HS-5 (cell line): ENCODE results near the gene INO80C.
"Not testable (repeated sequence)": the region's sequence is repeated elsewhere in the genome, so short reads cannot be mapped to it uniquely, and the experiment has no call there.

ENCODE experiments used
- DNase-seq: peaks from one replicate; pipeline ENCODE4 v3.0.0-alpha.2; 2012; ENCODE audit warnings: low read depth

Gene INO80C

GRCh38 chr18:35487525-35487924 is 10.2 kb downstream of the INO80C start:
- DNase-seq = not testable (repeated sequence)

- DNase-seq = no peak
Observed at GRCh38 chr18:35485852-35486251, 11.9 kb downstream of the INO80C start.

- DNase-seq = no peak
Observed at GRCh38 chr18:35484034-35484433, 13.7 kb downstream of the INO80C start.

- no peak for DNase-seq
Observed at GRCh38 chr18:35481960-35482366, 15.8 kb downstream of the INO80C start.

GRCh38 chr18:35479911-35480586 is 17.7 kb downstream of the INO80C start:
- DNase-seq = no peak

- DNase-seq = peak; percentile 75
Observed at GRCh38 chr18:35478520-35479435, 19.0 kb downstream of the INO80C start.

- DNase-seq = no peak
Observed at GRCh38 chr18:35477974-35478373, 19.8 kb downstream of the INO80C start.

- no peak for DNase-seq
Observed at GRCh38 chr18:35477497-35477896, 20.3 kb downstream of the INO80C start.

- no peak for DNase-seq
Observed at GRCh38 chr18:35474884-35475283, 22.9 kb downstream of the INO80C start.

- no peak for DNase-seq
Observed at GRCh38 chr18:35473562-35473961, 24.2 kb downstream of the INO80C start.

GRCh38 chr18:35470435-35470834 is 27.3 kb downstream of the INO80C start:
- no peak for DNase-seq

GRCh38 chr18:35469725-35470124 is 28.0 kb downstream of the INO80C start:
- DNase-seq = no peak

GRCh38 chr18:35468711-35469110 is 29.0 kb downstream of the INO80C start:
- no peak for DNase-seq

GRCh38 chr18:35467624-35468016 is 30.1 kb downstream of the INO80C start:
- no peak for DNase-seq

- DNase-seq = no peak
Observed at GRCh38 chr18:35466815-35467623, 30.7 kb downstream of the INO80C start.

- DNase-seq = no peak
Observed at GRCh38 chr18:35466334-35466733, 31.4 kb downstream of the INO80C start.

- no peak for DNase-seq
Observed at GRCh38 chr18:35465329-35465728, 32.4 kb downstream of the INO80C start.

- DNase-seq = no peak
Observed at GRCh38 chr18:35464831-35465279, 32.9 kb downstream of the INO80C start.

GRCh38 chr18:35463827-35464226 is 33.9 kb downstream of the INO80C start:
- DNase-seq = no peak

- DNase-seq = no peak
Observed at GRCh38 chr18:35463050-35463449, 34.7 kb downstream of the INO80C start.

GRCh38 chr18:35460736-35461161 is 37.0 kb downstream of the INO80C start:
- DNase-seq = no peak

- DNase-seq = no peak
Observed at GRCh38 chr18:35459997-35460396, 37.8 kb downstream of the INO80C start.
